ENCODE results near the gene TNPO3. TPM values are rescaled to one million over a fixed set of nuclear protein-coding genes. Genes with fewer than 3 reads are reported as not detected.

The TNPO3 gene
- total and polyA plus RNA-seq, 2 of the 4 experiments (the other 2 are of a cell fraction), result 24.2 to 77.2 TPM

GRCh38 chr7:128919241-128919640 lies 135.7 kb downstream of the TNPO3 start:
- in situ Hi-C loops (cut with MboI; ENCODE audit: low sequenced_read_pairs) (no loop called here), intact Hi-C loops (cut with micrococcal nuclease) (no loop called here), dilution Hi-C loops (cut with HindIII; ENCODE audit: low sequenced_read_pairs, unreplicated experiment) (no loop called here)
- Histone ChIP-seq H3K9ac (ENCODE audit: low read depth, low read length) (no peak overlapping the region), H2AFZ (replicated peaks; ENCODE audit: low read length, poor library complexity) (no peak overlapping the region), H4K20me1 (ENCODE audit: insufficient read depth, low read length) (0 out of 2 replicates have a peak, but pooled peaks cover 3% of the 10 kb centered on the region), H3K27ac (ENCODE audit: insufficient read depth, low read length) (no peak overlapping the region), H3K9me3 (ENCODE audit: control insufficient read depth, insufficient read depth, low read length) (peaks cover 5% of the 10 kb centered on the region), H3K4ac (ENCODE audit: low read depth, low read length) (no peak overlapping the region), H4K5ac (ENCODE audit: low read depth, low read length) (no peak overlapping the region), H2BK120ac (ENCODE audit: low read depth, low read length) (no peak overlapping the region), H2BK20ac (ENCODE audit: low read depth, low read length) (no peak overlapping the region), H2AK5ac (ENCODE audit: low read depth, low read length) (no peak overlapping the region), H3K36me3 (ENCODE audit: control insufficient read depth, insufficient read depth, low read length) (no peaks in the 10 kb centered on the region), H3K14ac (replicated peaks; ENCODE audit: low read depth, low read length) (no peak overlapping the region), H4K8ac (ENCODE audit: low read depth in 2 of 2, low read length in 2 of 2) (no peak overlapping the region), H2BK15ac (ENCODE audit: low read depth, low read length) (no peak overlapping the region), H2AK9ac (replicated peaks; ENCODE audit: low read depth, low read length, poor library complexity) (no peak overlapping the region), H3K4me2 (ENCODE audit: low read depth, low read length) (no peak overlapping the region), H3K27me3 (ENCODE audit: control insufficient read depth, insufficient read depth, low read length) (peaks cover 85% of the 10 kb centered on the region), H3K56ac (ENCODE audit: extremely low read depth, insufficient read depth, low read length) (no peak overlapping the region), H3K9me1 (ENCODE audit: insufficient read depth, low read length) (no peaks in the 10 kb centered on the region), H3K4me1 (ENCODE audit: control insufficient read depth, insufficient read depth, low read length) (peaks cover 2% of the 10 kb centered on the region; the same call in 1 of the 2 replicates), H3K79me1 (ENCODE audit: low read depth in 1 of 2, low read length in 2 of 2) (no peaks in the 10 kb centered on the region), H3K18ac (ENCODE audit: low read depth, low read length) (no peak overlapping the region), H3K23ac (ENCODE audit: low read depth, low read length) (no peak overlapping the region), H3K4me3 (ENCODE audit: insufficient read depth, low read depth, low read length) (no peak overlapping the region), H4K91ac (ENCODE audit: insufficient read depth, low read depth, low read length) (no peak overlapping the region), H2BK5ac (ENCODE audit: low read depth, low read length, poor library complexity, severe bottlenecking) (no peak overlapping the region)
- BruUV-seq (replicated peaks), result no TSS peak
- WGBS, 2 experiments (ENCODE audit: extremely low coverage in 2 of 2, insufficient read length in 1 of 2), result 63% methylated on average over 3 of the region's 6 CpGs; no CpG with 5 or more reads in 1 of the 2 experiments
- no peak for TF ChIP-seq RCOR1 (IDR thresholded peaks at IDR 0.05; ENCODE audit: insufficient replicate concordance, low read length)
- TF ChIP-seq CEBPB (IDR thresholded peaks at IDR 0.05; ENCODE audit: low read depth, low read length), result no peak
- TF ChIP-seq MAZ (IDR thresholded peaks at IDR 0.05; ENCODE audit: borderline replicate concordance, low read depth, low read length), result no peak
- TF ChIP-seq RAD21 (IDR thresholded peaks at IDR 0.05; ENCODE audit: low read length), result no peak
- no peak for TF ChIP-seq BHLHE40 (IDR thresholded peaks at IDR 0.05; ENCODE audit: low read depth, low read length)
- no peak for TF ChIP-seq NFE2L2 (IDR thresholded peaks at IDR 0.05; ENCODE audit: low read depth, low read length)
- TF ChIP-seq CTCF (conservative IDR thresholded peaks at IDR 0.05; ENCODE audit: low read depth, low read length), result no peak
- TF ChIP-seq FOS (IDR thresholded peaks at IDR 0.05; ENCODE audit: low read depth, low read length), result no peak
- TF ChIP-seq RFX5 (IDR thresholded peaks at IDR 0.05; ENCODE audit: low read depth, low read length), result no peak
- POLR2A ChIA-PET (ENCODE audit: unreplicated experiment), result no interaction called here
- ATAC-seq (ENCODE audit: low read depth), result no peak
- CTCF ChIA-PET, result no interaction called here
- DNase-seq, result no peak
